Esophagus squamous epithelium (tissue), 4 donors: ENCODE data around the gene TMEM161A.

ENCODE experiments used
- POLR2A ChIP-seq, 4 donors: fragments of 450-650 bp; IDR thresholded peaks; one replicate each; pipeline ENCODE4 v1.6.1; 2017; ENCODE audit warnings: antibody characterized with exemption in 4 of 4, mild to moderate bottlenecking in 4 of 4, moderate library complexity in 3 of 4
- TF ChIP-seq, protein P1 (sequence below), 6 experiments: fragments of 450-650 bp in 4 of 6; fragments of 200-600 bp in 2 of 6; sonication (generic) in 2 of 6; IDR thresholded peaks; one replicate each; pipeline ENCODE4 v1.5.1; 2016 to 2019; ENCODE audit warnings: antibody characterized with exemption in 6 of 6, mild to moderate bottlenecking in 4 of 6, moderate library complexity in 4 of 6

DNA sequence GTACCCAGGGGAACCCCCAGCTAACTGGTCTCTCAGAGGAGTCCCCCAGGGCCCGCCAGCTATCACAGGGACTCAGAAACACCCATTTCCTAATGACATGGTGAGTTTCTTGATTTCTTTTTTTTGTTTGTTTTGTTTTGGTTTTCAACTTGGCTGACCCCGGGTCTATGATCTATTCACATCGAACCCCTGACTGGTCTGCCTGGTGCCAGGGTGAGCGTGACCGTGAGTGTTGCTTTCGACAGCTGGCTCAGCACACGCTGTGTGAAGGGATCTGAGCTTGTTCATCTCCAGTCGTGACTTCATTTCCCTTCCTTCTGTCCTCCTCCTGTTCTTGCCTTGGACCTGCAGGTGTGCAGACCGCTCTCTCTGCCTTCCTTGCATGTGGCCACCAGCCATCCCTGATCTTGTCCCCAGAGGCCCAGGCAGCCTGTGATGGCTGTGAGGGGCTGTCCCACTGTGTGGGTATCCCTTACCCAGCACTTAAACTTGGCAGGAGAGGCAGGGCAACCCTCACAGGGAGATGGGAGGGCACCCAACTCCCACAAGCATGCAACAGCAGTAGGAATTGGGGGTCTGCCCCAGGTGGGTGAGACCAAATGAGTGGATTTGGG lies 26.2 kb downstream of the TMEM161A start:
- TF ChIP-seq POLR2A (IDR thresholded peaks at IDR 0.05), result no peak
- TF ChIP-seq, protein P1, sequence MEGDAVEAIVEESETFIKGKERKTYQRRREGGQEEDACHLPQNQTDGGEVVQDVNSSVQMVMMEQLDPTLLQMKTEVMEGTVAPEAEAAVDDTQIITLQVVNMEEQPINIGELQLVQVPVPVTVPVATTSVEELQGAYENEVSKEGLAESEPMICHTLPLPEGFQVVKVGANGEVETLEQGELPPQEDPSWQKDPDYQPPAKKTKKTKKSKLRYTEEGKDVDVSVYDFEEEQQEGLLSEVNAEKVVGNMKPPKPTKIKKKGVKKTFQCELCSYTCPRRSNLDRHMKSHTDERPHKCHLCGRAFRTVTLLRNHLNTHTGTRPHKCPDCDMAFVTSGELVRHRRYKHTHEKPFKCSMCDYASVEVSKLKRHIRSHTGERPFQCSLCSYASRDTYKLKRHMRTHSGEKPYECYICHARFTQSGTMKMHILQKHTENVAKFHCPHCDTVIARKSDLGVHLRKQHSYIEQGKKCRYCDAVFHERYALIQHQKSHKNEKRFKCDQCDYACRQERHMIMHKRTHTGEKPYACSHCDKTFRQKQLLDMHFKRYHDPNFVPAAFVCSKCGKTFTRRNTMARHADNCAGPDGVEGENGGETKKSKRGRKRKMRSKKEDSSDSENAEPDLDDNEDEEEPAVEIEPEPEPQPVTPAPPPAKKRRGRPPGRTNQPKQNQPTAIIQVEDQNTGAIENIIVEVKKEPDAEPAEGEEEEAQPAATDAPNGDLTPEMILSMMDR (IDR thresholded peaks at IDR 0.05), result no peak
